Fibroblast of the aortic adventitia (primary cell): ENCODE measurements around the gene OFD1. TPM values are rescaled to one million over a fixed set of nuclear protein-coding genes. Genes with fewer than 3 reads are reported as not detected.

Source experiments
- DNase-seq: peaks from one replicate; pipeline ENCODE4 v3.0.0-alpha.2; 2010; ENCODE audit warnings: low read depth
- H3K4me3 ChIP-seq: 2 replicates; pipeline ENCODE4 v1.5.1; 2011; ENCODE audit warnings: low read depth, mild to moderate bottlenecking, control low read depth, low read length, moderate library complexity
- CTCF ChIP-seq: IDR thresholded peaks from 2 replicates; pipeline ENCODE4 v1.5.1; 2011; ENCODE audit warnings: mild to moderate bottlenecking, low read length, control low read depth, inconsistent platforms; ENCODE audit not compliant: insufficient read depth
- total RNA-seq: library from RNA; depleted of rRNA; stranded (reverse); fragments of >200 nt; gene quantifications from 2 replicates; pipeline ENCODE4 v1.2.3, GENCODE V29; 2012; ENCODE audit warnings: low replicate concordance

OFD1 gene
- total RNA-seq, 1 donor, result 20.3 TPM

DNA sequence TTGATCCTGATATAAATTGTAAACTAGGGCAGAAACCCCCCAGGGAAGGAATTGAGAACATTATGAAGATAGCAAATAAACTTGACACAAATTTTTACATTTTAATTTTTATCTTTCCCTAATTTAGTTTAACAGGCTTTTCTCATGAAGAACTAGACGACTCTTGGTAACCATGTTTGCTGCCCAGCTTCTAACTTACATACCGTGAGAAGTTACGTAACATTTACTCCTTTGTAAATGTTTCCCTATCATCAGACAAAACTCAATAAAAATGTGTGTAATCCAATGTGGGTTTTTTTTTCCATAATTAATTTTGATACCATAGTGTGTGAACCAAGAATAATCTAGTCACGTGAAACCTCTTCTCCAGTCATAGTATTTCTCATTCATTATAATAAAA is 34.4 kb downstream of the OFD1 start:
- TF ChIP-seq CTCF, result no peak
- H3K4me3 ChIP-seq, result no peak overlapping the region
- DNase-seq, result no peak

GRCh38 chrX:13770013-13770535 is 35.5 kb downstream of the OFD1 start:
- no peak for TF ChIP-seq CTCF
- H3K4me3 ChIP-seq, result no peak overlapping the region
- no peak for DNase-seq

DNA sequence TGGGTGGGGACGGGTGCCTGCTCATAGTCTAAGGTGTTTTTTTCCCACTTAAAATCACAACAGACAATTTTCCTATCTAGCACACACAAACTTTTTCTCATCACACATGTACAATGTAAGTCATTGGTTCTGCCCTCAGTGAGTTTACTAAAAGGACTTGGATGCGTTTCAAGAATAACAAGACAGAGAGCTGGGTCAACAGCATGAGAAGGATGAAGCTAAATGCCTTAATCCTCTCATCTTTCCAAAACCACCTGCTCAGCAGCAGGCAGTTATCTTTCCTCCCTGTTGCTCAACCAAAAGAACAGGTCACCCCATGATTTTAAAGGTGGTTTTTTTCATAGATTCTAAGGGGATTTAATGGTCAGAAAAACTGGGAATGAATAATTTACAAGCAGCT is 40.1 kb downstream of the OFD1 start:
- DNase-seq, result no peak
- H3K4me3 ChIP-seq, result no peak overlapping the region
- TF ChIP-seq CTCF, result no peak

GRCh38 chrX:13775837-13776236 is 41.3 kb downstream of the OFD1 start:
- H3K4me3 ChIP-seq, result no peak overlapping the region
- DNase-seq, result no peak
- no peak for TF ChIP-seq CTCF

DNA sequence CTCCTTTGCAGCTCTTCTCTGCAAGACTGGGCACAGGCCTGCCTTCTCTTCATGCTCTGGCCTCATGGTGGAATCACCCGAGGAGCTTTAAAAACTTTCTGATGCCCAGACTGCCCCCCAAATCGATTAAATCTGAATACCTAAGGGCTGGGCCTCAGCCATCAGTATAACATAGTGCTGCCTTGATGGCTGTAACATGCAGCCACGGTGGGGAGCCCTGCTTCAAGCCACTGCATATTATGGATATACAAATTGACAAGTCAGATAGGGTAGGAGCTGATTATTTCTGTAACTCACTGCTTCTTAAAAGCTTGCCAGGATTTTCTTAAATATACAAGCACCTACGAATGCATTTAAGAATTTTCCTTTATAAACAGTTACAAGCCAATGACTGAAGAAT is 41.8 kb downstream of the OFD1 start:
- DNase-seq, result no peak
- TF ChIP-seq CTCF, result no peak
- H3K4me3 ChIP-seq, result no peak overlapping the region

DNA sequence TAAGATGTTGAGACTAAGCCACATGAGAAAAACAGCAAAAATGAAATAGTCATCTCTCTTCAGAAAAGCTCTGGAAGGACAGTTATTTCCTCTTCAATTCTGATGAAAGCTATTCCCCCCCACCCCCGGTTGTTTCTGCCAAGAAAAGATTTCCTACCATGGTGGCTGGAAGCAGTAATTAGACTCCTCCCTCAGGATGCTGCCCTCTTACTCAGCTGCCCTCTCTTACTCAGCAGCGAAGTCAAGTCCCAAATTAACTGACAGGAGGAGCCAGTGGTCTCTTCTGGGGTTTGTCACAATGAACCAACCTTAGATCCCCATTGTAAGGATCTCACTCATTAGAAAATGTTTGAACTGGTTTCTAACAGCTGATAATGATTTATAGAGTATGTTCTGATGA is 44.4 kb downstream of the OFD1 start:
- H3K4me3 ChIP-seq, result no peak overlapping the region
- DNase-seq, result peak; percentile 55
- TF ChIP-seq CTCF, result no peak

DNA sequence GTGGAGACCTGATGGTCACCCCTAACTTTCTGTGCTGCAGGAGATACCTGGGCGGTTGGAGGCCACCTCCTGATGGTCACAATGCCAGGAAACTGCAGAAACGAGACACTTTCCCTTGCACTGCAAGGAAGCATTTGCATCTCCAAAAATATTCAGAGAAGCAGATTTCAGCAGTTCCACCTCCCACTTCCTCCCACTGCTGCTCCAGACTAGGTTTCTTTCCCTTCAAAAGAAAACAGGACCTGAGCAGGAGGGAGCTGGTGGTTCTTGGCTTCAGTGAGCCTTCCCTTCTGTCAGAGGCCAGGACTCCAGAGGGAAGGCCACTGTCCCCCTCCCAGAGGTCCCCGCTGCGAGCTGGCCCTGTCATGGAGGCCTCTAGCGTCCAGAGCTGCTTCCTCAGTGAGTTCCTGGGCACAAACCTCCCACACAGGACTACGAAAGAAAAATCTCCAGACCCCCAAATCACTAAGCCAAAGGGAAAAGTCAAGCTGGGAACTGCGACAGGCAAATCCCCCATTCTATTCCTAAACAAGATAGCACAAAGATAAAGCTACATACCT is 46.4 kb downstream of the OFD1 start:
- no peak for TF ChIP-seq CTCF
- no peak overlapping the region for H3K4me3 ChIP-seq
- no peak for DNase-seq
